Measurements from ENCODE around the gene MPO. TPM values are rescaled to one million over a fixed set of nuclear protein-coding genes. Genes with fewer than 3 reads are reported as not detected.

The MPO gene
- total RNA-seq, 1 experiment from 2014 or later = not detected

- Histone ChIP-seq H3K27me3 (ENCODE audit: control insufficient read depth, insufficient read depth, low read length) (peaks cover 7% of the 10 kb centered on the region), H3K4me3 (ENCODE audit: insufficient read depth, low read depth, low read length) (no peak overlapping the region)
- no peak for DNase-seq
Measured at GRCh38 chr17:58235821-58236220, 44.9 kb downstream of the MPO start.

DNA sequence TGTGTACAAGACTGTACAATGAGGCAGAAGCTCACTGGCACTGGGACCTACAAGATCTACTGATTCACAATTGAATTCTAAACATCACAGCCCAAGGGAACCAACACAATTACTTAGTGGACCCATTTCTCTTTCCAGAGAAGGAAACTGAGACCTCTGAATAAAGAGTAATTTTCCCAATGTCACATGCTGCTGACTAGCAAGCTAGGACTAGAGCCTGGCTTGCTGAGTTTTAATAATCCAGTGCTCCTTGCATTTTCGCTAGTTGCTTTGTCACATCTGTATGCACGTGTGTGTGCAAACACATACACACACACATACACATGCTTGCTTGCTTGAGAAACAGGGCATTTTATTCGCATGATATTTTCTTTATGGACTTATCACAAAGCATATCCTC lies 46.2 kb downstream of the MPO start:
- peaks cover 7% of the 10 kb centered on the region for H3K27me3 ChIP-seq (ENCODE audit: control insufficient read depth, insufficient read depth, low read length)
- no peaks in the 10 kb centered on the region for H3K36me3 ChIP-seq (replicated peaks; ENCODE audit: control insufficient read depth, insufficient read depth, low read length)
- no peak overlapping the region for H3K4me3 ChIP-seq (ENCODE audit: insufficient read depth, low read depth, low read length)
- DNase-seq = no peak

More at GRCh38 chr17:58235821-58236220, 44.9 kb downstream of the MPO start:
- H3K36me3 ChIP-seq (replicated peaks; ENCODE audit: control insufficient read depth, insufficient read depth, low read length) = no peaks in the 10 kb centered on the region

DNA sequence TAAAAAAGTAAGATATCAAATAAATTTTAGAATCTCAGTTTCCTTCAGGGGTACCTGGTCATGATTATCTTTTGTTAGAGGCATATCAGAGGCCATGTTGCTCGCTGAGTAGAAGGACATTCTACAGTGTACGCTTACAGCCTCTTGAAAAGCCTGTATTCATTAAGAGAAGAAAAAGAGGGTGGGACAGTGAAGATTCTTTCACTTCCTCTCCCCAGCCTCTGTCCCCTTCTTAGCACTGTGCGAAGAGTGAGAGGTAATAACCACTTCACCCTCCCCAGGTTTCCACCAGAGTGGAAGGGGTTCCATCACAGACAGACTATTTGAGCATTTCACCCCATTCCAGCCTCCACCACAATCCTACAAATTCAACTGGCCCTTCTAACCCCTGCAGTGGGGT lies 47.2 kb downstream of the MPO start:
- no peak for DNase-seq
- Histone ChIP-seq H3K4me3 (ENCODE audit: insufficient read depth, low read depth, low read length) (no peak overlapping the region), H3K27me3 (ENCODE audit: control insufficient read depth, insufficient read depth, low read length) (peaks cover 4% of the 10 kb centered on the region), H3K36me3 (replicated peaks; ENCODE audit: control insufficient read depth, insufficient read depth, low read length) (no peaks in the 10 kb centered on the region)

GRCh38 chr17:58232707-58233156 lies 48.0 kb downstream of the MPO start:
- peaks cover 4% of the 10 kb centered on the region for H3K27me3 ChIP-seq (ENCODE audit: control insufficient read depth, insufficient read depth, low read length)
- H3K36me3 ChIP-seq (replicated peaks; ENCODE audit: control insufficient read depth, insufficient read depth, low read length) = no peaks in the 10 kb centered on the region
- no peak for DNase-seq
- H3K4me3 ChIP-seq (ENCODE audit: insufficient read depth, low read depth, low read length) = no peak overlapping the region

DNA sequence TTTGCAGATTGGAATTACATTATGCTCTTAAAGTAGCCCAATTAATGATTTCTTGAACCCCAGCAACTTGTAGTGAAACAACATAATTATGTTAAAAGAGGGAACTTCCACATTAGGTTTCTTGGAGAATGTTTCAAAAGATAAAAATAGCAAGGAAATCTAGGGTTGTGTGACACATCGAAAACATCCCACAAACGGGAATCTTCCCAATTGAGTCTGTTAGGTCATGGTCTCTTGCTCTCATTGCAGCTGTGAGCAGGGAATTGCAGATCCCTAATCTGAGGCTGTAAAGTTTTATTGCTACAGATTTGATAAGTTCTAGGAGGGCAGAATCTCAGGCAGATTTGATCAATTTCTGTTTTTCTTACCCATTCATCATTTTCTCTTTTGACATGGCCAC lies 49.1 kb downstream of the MPO start:
- no peak for DNase-seq
- Histone ChIP-seq H3K36me3 (replicated peaks; ENCODE audit: control insufficient read depth, insufficient read depth, low read length) (no peaks in the 10 kb centered on the region), H3K27me3 (ENCODE audit: control insufficient read depth, insufficient read depth, low read length) (peaks cover 4% of the 10 kb centered on the region), H3K4me3 (ENCODE audit: insufficient read depth, low read depth, low read length) (no peak overlapping the region)

GRCh38 chr17:58229881-58230280 lies 50.9 kb downstream of the MPO start:
- DNase-seq = no peak
- Histone ChIP-seq H3K4me3 (ENCODE audit: insufficient read depth, low read depth, low read length) (no peak overlapping the region), H3K36me3 (replicated peaks; ENCODE audit: control insufficient read depth, insufficient read depth, low read length) (no peaks in the 10 kb centered on the region), H3K27me3 (ENCODE audit: control insufficient read depth, insufficient read depth, low read length) (peaks cover 4% of the 10 kb centered on the region)

GRCh38 chr17:58229384-58229783 lies 51.4 kb downstream of the MPO start:
- Histone ChIP-seq H3K4me3 (ENCODE audit: insufficient read depth, low read depth, low read length) (no peak overlapping the region), H3K36me3 (replicated peaks; ENCODE audit: control insufficient read depth, insufficient read depth, low read length) (no peaks in the 10 kb centered on the region), H3K27me3 (ENCODE audit: control insufficient read depth, insufficient read depth, low read length) (peaks cover 4% of the 10 kb centered on the region)
- no peak for DNase-seq

DNA sequence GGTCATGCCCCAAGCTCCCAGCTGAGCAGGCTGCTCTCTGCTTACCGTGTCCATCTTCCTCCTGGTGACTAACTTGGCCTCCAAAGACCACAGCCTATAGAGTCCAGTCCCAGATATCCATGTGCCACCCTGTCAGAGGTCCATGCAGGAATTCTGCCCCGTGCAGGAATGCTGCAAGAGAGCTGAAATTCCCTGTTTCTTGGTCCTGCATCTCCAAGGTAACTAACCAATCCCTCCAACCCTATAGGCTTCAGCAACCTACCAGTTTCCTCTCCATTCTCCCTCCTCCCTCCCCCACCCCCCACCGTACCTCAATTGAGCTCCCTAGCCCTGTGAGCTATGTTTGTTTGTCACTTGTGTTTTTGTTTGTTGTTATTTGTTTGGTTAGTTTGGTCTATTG lies 52.1 kb downstream of the MPO start:
- no peaks in the 10 kb centered on the region for H3K36me3 ChIP-seq (replicated peaks; ENCODE audit: control insufficient read depth, insufficient read depth, low read length)
- H3K27me3 ChIP-seq (ENCODE audit: control insufficient read depth, insufficient read depth, low read length) = peaks cover 3% of the 10 kb centered on the region
- H3K4me3 ChIP-seq (ENCODE audit: insufficient read depth, low read depth, low read length) = no peak overlapping the region
- DNase-seq = peak; percentile 37

DNA sequence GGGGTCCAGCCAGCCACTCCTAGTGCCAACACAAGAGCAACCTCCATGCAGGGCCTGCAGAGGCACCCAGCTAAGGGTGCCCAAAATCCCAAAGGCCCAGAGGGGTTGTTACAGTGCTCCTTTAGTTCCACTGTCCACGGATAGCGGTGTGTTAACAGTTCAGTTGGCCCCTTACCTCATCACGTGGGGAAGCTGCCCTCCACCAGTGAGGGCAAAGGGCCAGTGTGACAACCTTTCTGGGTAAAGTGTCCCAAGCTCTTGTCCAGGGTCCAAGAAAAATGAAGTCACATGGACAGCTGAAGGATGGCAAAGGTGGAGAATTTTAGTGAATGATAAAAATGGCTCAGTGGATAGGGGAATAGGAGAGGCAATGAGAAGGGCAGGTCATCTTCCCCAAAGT lies 53.0 kb downstream of the MPO start:
- Histone ChIP-seq H3K36me3 (replicated peaks; ENCODE audit: control insufficient read depth, insufficient read depth, low read length) (no peaks in the 10 kb centered on the region), H3K4me3 (ENCODE audit: insufficient read depth, low read depth, low read length) (no peak overlapping the region), H3K27me3 (ENCODE audit: control insufficient read depth, insufficient read depth, low read length) (peaks cover 3% of the 10 kb centered on the region)
- no peak for DNase-seq

GRCh38 chr17:58224315-58224714 lies 56.4 kb downstream of the MPO start:
- DNase-seq = no peak
- Histone ChIP-seq H3K36me3 (replicated peaks; ENCODE audit: control insufficient read depth, insufficient read depth, low read length) (no peaks in the 10 kb centered on the region), H3K4me3 (ENCODE audit: insufficient read depth, low read depth, low read length) (no peak overlapping the region), H3K27me3 (ENCODE audit: control insufficient read depth, insufficient read depth, low read length) (peaks cover 3% of the 10 kb centered on the region)

Other genes starting within 250 kb of the MPO start
- 10.2 and 10.5 TPM in 2 replicates for gene DYNLL2, start 197.5 kb downstream of the MPO start, total RNA-seq (2014; rRNA removed; shearing (Covaris generic))
- 0.03 and 0.22 TPM in 2 replicates for gene OR4D1, start 132.6 kb downstream of the MPO start, total RNA-seq (2014; rRNA removed; shearing (Covaris generic))
- gene OR4D2, start 114.0 kb downstream of the MPO start, total RNA-seq (2014; rRNA removed; shearing (Covaris generic)) = not detected in 2 replicates
- gene EPX, start 88.2 kb downstream of the MPO start, total RNA-seq (2014; rRNA removed; shearing (Covaris generic)) = not detected in 2 replicates
- 26.8 and 28.3 TPM in 2 replicates for gene MKS1, start 61.7 kb downstream of the MPO start, total RNA-seq (2014; rRNA removed; shearing (Covaris generic))
- gene LPO, start 42.4 kb downstream of the MPO start, total RNA-seq (2014; rRNA removed; shearing (Covaris generic)) = not detected in 2 replicates
- gene TSPOAP1, start 47.9 kb upstream of the MPO start, total RNA-seq (2014; rRNA removed; shearing (Covaris generic)) = 4.2 and 11.6 TPM in 2 replicates
- 88.8 and 91.6 TPM in 2 replicates for gene SUPT4H1, start 71.3 kb upstream of the MPO start, total RNA-seq (2014; rRNA removed; shearing (Covaris generic))
- 0.62 and 1.3 TPM in 2 replicates for gene RNF43, start 136.6 kb upstream of the MPO start, total RNA-seq (2014; rRNA removed; shearing (Covaris generic))
- not detected in 2 replicates for gene HSF5, start 207.5 kb upstream of the MPO start, total RNA-seq (2014; rRNA removed; shearing (Covaris generic))
- gene MTMR4, start 233.7 kb upstream of the MPO start, total RNA-seq (2014; rRNA removed; shearing (Covaris generic)) = 22.6 and 32.3 TPM in 2 replicates